ENCODE data around the gene UNC5B.

The UNC5B gene

GRCh38 chr10:71285986-71286385 is 73.6 kb downstream of the UNC5B start:
- H3K4me3 Mint-ChIP-seq = no peak overlapping the region
- ATAC-seq (replicated peaks; ENCODE audit: extremely low read depth, poor library complexity, severe bottlenecking) (no peak), DNase-seq (ENCODE audit: low spot score in 2 of 2) (no peak)
- H3K36me3 Mint-ChIP-seq (ENCODE audit: insufficient read depth) = no peaks in the 10 kb centered on the region
- no peaks in the 10 kb centered on the region for H3K4me1 Mint-ChIP-seq
- H3K9me3 Mint-ChIP-seq = no peaks in the 10 kb centered on the region
- no peaks in the 10 kb centered on the region for H3K27me3 Mint-ChIP-seq
- no peak overlapping the region for H3K27ac Mint-ChIP-seq (ENCODE audit: low read depth)

- no peak for DNase-seq (ENCODE audit: low spot score in 2 of 2)
- no peaks in the 10 kb centered on the region for H3K36me3 Mint-ChIP-seq (ENCODE audit: insufficient read depth)
- no peak for ATAC-seq (replicated peaks; ENCODE audit: extremely low read depth, poor library complexity, severe bottlenecking)
- no peak overlapping the region for H3K4me3 Mint-ChIP-seq
- no peak overlapping the region for H3K27ac Mint-ChIP-seq (ENCODE audit: low read depth)
- H3K9me3 Mint-ChIP-seq = no peaks in the 10 kb centered on the region
- H3K4me1 Mint-ChIP-seq = no peaks in the 10 kb centered on the region
- H3K27me3 Mint-ChIP-seq = no peaks in the 10 kb centered on the region
These were observed 74.3 kb downstream of the UNC5B start for GRCh38 chr10:71286521-71287294.

- DNase-seq (ENCODE audit: low spot score in 2 of 2) (no peak), ATAC-seq (replicated peaks; ENCODE audit: extremely low read depth, poor library complexity, severe bottlenecking) (no peak)
- no peaks in the 10 kb centered on the region for H3K27me3 Mint-ChIP-seq
- H3K4me1 Mint-ChIP-seq = no peaks in the 10 kb centered on the region
- no peak overlapping the region for H3K4me3 Mint-ChIP-seq
- H3K9me3 Mint-ChIP-seq = no peaks in the 10 kb centered on the region
- no peaks in the 10 kb centered on the region for H3K36me3 Mint-ChIP-seq (ENCODE audit: insufficient read depth)
- no peak overlapping the region for H3K27ac Mint-ChIP-seq (ENCODE audit: low read depth)
These were observed 75.1 kb downstream of the UNC5B start for GRCh38 chr10:71287456-71287855.

- DNase-seq (ENCODE audit: low spot score in 2 of 2) (no peak), ATAC-seq (replicated peaks; ENCODE audit: extremely low read depth, poor library complexity, severe bottlenecking) (no peak)
- H3K27me3 Mint-ChIP-seq = no peaks in the 10 kb centered on the region
- H3K9me3 Mint-ChIP-seq = no peaks in the 10 kb centered on the region
- no peaks in the 10 kb centered on the region for H3K36me3 Mint-ChIP-seq (ENCODE audit: insufficient read depth)
- no peaks in the 10 kb centered on the region for H3K4me1 Mint-ChIP-seq
- H3K4me3 Mint-ChIP-seq = no peak overlapping the region
- no peak overlapping the region for H3K27ac Mint-ChIP-seq (ENCODE audit: low read depth)
These were observed 76.1 kb downstream of the UNC5B start for GRCh38 chr10:71288461-71288860.

- Mint-ChIP-seq H3K9me3 (no peaks in the 10 kb centered on the region), H3K36me3 (ENCODE audit: insufficient read depth) (no peaks in the 10 kb centered on the region), H3K4me1 (no peaks in the 10 kb centered on the region), H3K4me3 (no peak overlapping the region), H3K27me3 (peaks cover 7% of the 10 kb centered on the region), H3K27ac (ENCODE audit: low read depth) (no peak overlapping the region)
- DNase-seq (ENCODE audit: low spot score in 2 of 2) (no peak), ATAC-seq (replicated peaks; ENCODE audit: extremely low read depth, poor library complexity, severe bottlenecking) (no peak)
These were observed 77.2 kb downstream of the UNC5B start for GRCh38 chr10:71289421-71290130.

GRCh38 chr10:71290331-71290730 is 78.0 kb downstream of the UNC5B start:
- Mint-ChIP-seq H3K4me1 (no peaks in the 10 kb centered on the region), H3K27ac (ENCODE audit: low read depth) (no peak overlapping the region), H3K4me3 (no peak overlapping the region), H3K36me3 (ENCODE audit: insufficient read depth) (no peaks in the 10 kb centered on the region), H3K27me3 (peaks cover 7% of the 10 kb centered on the region), H3K9me3 (no peaks in the 10 kb centered on the region)
- ATAC-seq (replicated peaks; ENCODE audit: extremely low read depth, poor library complexity, severe bottlenecking) = no peak
- no peak for DNase-seq (ENCODE audit: low spot score in 2 of 2)

- DNase-seq (ENCODE audit: low spot score in 2 of 2) = no peak
- Mint-ChIP-seq H3K27me3 (peaks cover 7% of the 10 kb centered on the region), H3K9me3 (no peaks in the 10 kb centered on the region), H3K4me1 (no peaks in the 10 kb centered on the region), H3K4me3 (no peak overlapping the region), H3K27ac (ENCODE audit: low read depth) (no peak overlapping the region), H3K36me3 (ENCODE audit: insufficient read depth) (no peaks in the 10 kb centered on the region)
- no peak for ATAC-seq (replicated peaks; ENCODE audit: extremely low read depth, poor library complexity, severe bottlenecking)
These were observed 78.6 kb downstream of the UNC5B start for GRCh38 chr10:71290806-71291527.

GRCh38 chr10:71291528-71291900 is 79.1 kb downstream of the UNC5B start:
- no peaks in the 10 kb centered on the region for H3K9me3 Mint-ChIP-seq
- peaks cover 2% of the 10 kb centered on the region for H3K36me3 Mint-ChIP-seq (ENCODE audit: insufficient read depth)
- H3K4me1 Mint-ChIP-seq = no peaks in the 10 kb centered on the region
- no peak overlapping the region for H3K27ac Mint-ChIP-seq (ENCODE audit: low read depth)
- no peak for DNase-seq (ENCODE audit: low spot score in 2 of 2)
- H3K27me3 Mint-ChIP-seq = peaks cover 7% of the 10 kb centered on the region
- ATAC-seq (replicated peaks; ENCODE audit: extremely low read depth, poor library complexity, severe bottlenecking) = no peak
- no peak overlapping the region for H3K4me3 Mint-ChIP-seq

GRCh38 chr10:71292624-71293445 is 80.5 kb downstream of the UNC5B start:
- Mint-ChIP-seq H3K4me3 (no peak overlapping the region), H3K27ac (ENCODE audit: low read depth) (no peak overlapping the region), H3K4me1 (no peaks in the 10 kb centered on the region), H3K36me3 (ENCODE audit: insufficient read depth) (peaks cover 2% of the 10 kb centered on the region), H3K9me3 (no peaks in the 10 kb centered on the region), H3K27me3 (peaks cover 7% of the 10 kb centered on the region)
- no peak for ATAC-seq (replicated peaks; ENCODE audit: extremely low read depth, poor library complexity, severe bottlenecking)
- no peak for DNase-seq (ENCODE audit: low spot score in 2 of 2)

- Mint-ChIP-seq H3K36me3 (ENCODE audit: insufficient read depth) (peaks cover 2% of the 10 kb centered on the region), H3K4me1 (no peaks in the 10 kb centered on the region), H3K27me3 (peaks cover 7% of the 10 kb centered on the region), H3K27ac (ENCODE audit: low read depth) (no peak overlapping the region), H3K4me3 (no peak overlapping the region), H3K9me3 (no peaks in the 10 kb centered on the region)
- ATAC-seq (replicated peaks; ENCODE audit: extremely low read depth, poor library complexity, severe bottlenecking) (no peak), DNase-seq (ENCODE audit: low spot score in 2 of 2) (no peak)
These were observed 81.2 kb downstream of the UNC5B start for GRCh38 chr10:71293446-71294084.

- H3K27me3 Mint-ChIP-seq = peaks cover 8% of the 10 kb centered on the region
These were observed 81.8 kb downstream of the UNC5B start for GRCh38 chr10:71294091-71294561.

GRCh38 chr10:71294856-71295255 is 82.5 kb downstream of the UNC5B start:
- DNase-seq (ENCODE audit: low spot score in 2 of 2) = no peak
- Mint-ChIP-seq H3K4me3 (no peak overlapping the region), H3K27ac (ENCODE audit: low read depth) (no peak overlapping the region), H3K4me1 (no peaks in the 10 kb centered on the region), H3K27me3 (peaks cover 16% of the 10 kb centered on the region), H3K36me3 (ENCODE audit: insufficient read depth) (peaks cover 2% of the 10 kb centered on the region), H3K9me3 (no peaks in the 10 kb centered on the region)
- no peak for ATAC-seq (replicated peaks; ENCODE audit: extremely low read depth, poor library complexity, severe bottlenecking)

More at GRCh38 chr10:71294091-71294561, 81.8 kb downstream of the UNC5B start:
- ATAC-seq (replicated peaks; ENCODE audit: extremely low read depth, poor library complexity, severe bottlenecking) = no peak
- DNase-seq (ENCODE audit: low spot score in 2 of 2) = no peak
- no peaks in the 10 kb centered on the region for H3K9me3 Mint-ChIP-seq
- peaks cover 2% of the 10 kb centered on the region for H3K36me3 Mint-ChIP-seq (ENCODE audit: insufficient read depth)
- H3K4me1 Mint-ChIP-seq = no peaks in the 10 kb centered on the region
- H3K4me3 Mint-ChIP-seq = no peak overlapping the region
- H3K27ac Mint-ChIP-seq (ENCODE audit: low read depth) = no peak overlapping the region

All from central memory CD8-positive, alpha-beta T cell (primary cell).